CD14-positive monocyte (primary cell): ENCODE results near the gene C12orf43. TPM values are rescaled to one million over a fixed set of nuclear protein-coding genes. Genes with fewer than 3 reads are reported as not detected.

ENCODE experiments used
- DNase-seq, 3 donors: peaks; one replicate each; pipeline ENCODE4 v3.0.0-alpha.2; 2011 to 2022
- H2AFZ ChIP-seq: 2 replicates; pipeline ENCODE4 v1.6.0; 2012; ENCODE audit warnings: mild to moderate bottlenecking, low read depth, low read length, inconsistent platforms; ENCODE audit not compliant: insufficient read depth, poor library complexity, severe bottlenecking
- H3K27ac ChIP-seq, 2 donors: 1 replicate in 1 of 2; 2 replicates in 1 of 2; pipeline ENCODE4 v1.5.1; 2012 to 2013; ENCODE audit warnings: low read length in 2 of 2, control low read depth in 1 of 2, inconsistent platforms in 1 of 2, low read depth in 1 of 2, mild to moderate bottlenecking in 1 of 2
- H3K27me3 ChIP-seq, 2 donors: one replicate each; pipeline versions ENCODE4 v1.6.0 to v1.6.1; 2011 to 2013; ENCODE audit warnings: low read length in 2 of 2; ENCODE audit not compliant: control insufficient read depth in 2 of 2, insufficient read depth in 2 of 2
- H3K36me3 ChIP-seq, 2 donors: replicated peaks in 1 of 2; 1 replicate in 1 of 2; 2 replicates in 1 of 2; pipeline versions ENCODE4 v1.5.1 to v1.6.1; 2012 to 2013; ENCODE audit warnings: low read length in 2 of 2, control low read depth in 1 of 2, inconsistent platforms in 1 of 2, mild to moderate bottlenecking in 1 of 2; ENCODE audit not compliant: insufficient read depth in 2 of 2, control insufficient read depth in 1 of 2
- H3K4me1 ChIP-seq, 2 donors: 1 replicate in 1 of 2; 2 replicates in 1 of 2; pipeline versions ENCODE4 v1.5.1 to v1.6.1; 2012 to 2013; ENCODE audit warnings: low read length in 2 of 2, control low read depth in 1 of 2, inconsistent platforms in 1 of 2, mild to moderate bottlenecking in 1 of 2, moderate library complexity in 1 of 2; ENCODE audit not compliant: insufficient read depth in 2 of 2, control insufficient read depth in 1 of 2
- H3K4me2 ChIP-seq: replicated peaks from 2 replicates; pipeline ENCODE3; 2012; ENCODE audit warnings: low read length, moderate library complexity, mild to moderate bottlenecking; ENCODE audit not compliant: poor library complexity, severe bottlenecking; ENCODE audit errors: extremely low read depth
- H3K4me3 ChIP-seq, 3 experiments: fragments of 200-600 bp in 1 of 3; sonication (generic) in 1 of 3; replicated peaks in 1 of 3; 1 replicate in 2 of 3; 2 replicates in 1 of 3; pipeline ENCODE4 v1.5.1; 2011 to 2013; ENCODE audit warnings: low read length in 3 of 3, mild to moderate bottlenecking in 3 of 3, control low read depth in 2 of 3, low read depth in 2 of 3, inconsistent platforms in 1 of 3, moderate library complexity in 1 of 3
- H3K79me2 ChIP-seq: 2 replicates; pipeline ENCODE4 v1.6.0; 2012; ENCODE audit warnings: mild to moderate bottlenecking, control low read depth, inconsistent platforms, low read length, moderate library complexity; ENCODE audit not compliant: insufficient read depth
- H3K9ac ChIP-seq: 2 replicates; pipeline ENCODE4 v1.6.0; 2017; ENCODE audit warnings: low read length, mild to moderate bottlenecking; ENCODE audit not compliant: insufficient read depth, poor library complexity, severe bottlenecking
- H3K9me3 ChIP-seq, 2 donors: replicated peaks in 1 of 2; 1 replicate in 1 of 2; 2 replicates in 1 of 2; pipeline versions ENCODE4 v1.5.1 to v1.6.1; 2012 to 2013; ENCODE audit warnings: low read length in 2 of 2, control low read depth in 1 of 2; ENCODE audit not compliant: control insufficient read depth in 1 of 2, insufficient read depth in 1 of 2
- H4K20me1 ChIP-seq: 2 replicates; pipeline ENCODE4 v1.6.0; 2012; ENCODE audit warnings: mild to moderate bottlenecking, low read length, control low read depth, moderate library complexity; ENCODE audit not compliant: insufficient read depth
- H3K27ac Mint-ChIP-seq, 7 donors: one replicate each; pipeline ENCODE4 v1.8.0; 2020; ENCODE audit warnings: mild to moderate bottlenecking in 7 of 7, mixed read lengths in 7 of 7, moderate library complexity in 6 of 7, inconsistent platforms in 2 of 7
- H3K27me3 Mint-ChIP-seq, 3 donors: one replicate each; pipeline ENCODE4 v1.8.0; 2021 to 2022; ENCODE audit warnings: low read depth in 3 of 3, mild to moderate bottlenecking in 3 of 3, mixed read lengths in 3 of 3, moderate library complexity in 3 of 3, inconsistent platforms in 1 of 3
- H3K36me3 Mint-ChIP-seq, 2 donors: one replicate each; pipeline ENCODE4 v1.8.0; 2020; ENCODE audit warnings: mixed read lengths in 2 of 2, inconsistent platforms in 1 of 2, mild to moderate bottlenecking in 1 of 2
- H3K4me1 Mint-ChIP-seq: one replicate; pipeline ENCODE4 v1.8.0; 2020; ENCODE audit warnings: mild to moderate bottlenecking, mixed read lengths
- H3K4me3 Mint-ChIP-seq, 2 donors: one replicate each; pipeline ENCODE4 v1.8.0; 2020; ENCODE audit warnings: mild to moderate bottlenecking in 2 of 2, mixed read lengths in 2 of 2, moderate library complexity in 1 of 2
- H3K9me3 Mint-ChIP-seq, 7 donors: one replicate each; pipeline ENCODE4 v1.8.0; 2020 to 2022; ENCODE audit warnings: mixed read lengths in 7 of 7, mild to moderate bottlenecking in 6 of 7, moderate library complexity in 6 of 7, inconsistent platforms in 2 of 7
- WGBS: methylation state at CpG from one replicate; pipeline ENCODE4 v1.1.5; 2013; ENCODE audit warnings: missing lambda C conversion rate; ENCODE audit not compliant: insufficient coverage; 5-methylcytosine and 5-hydroxymethylcytosine counted together
- intact Hi-C, 2 donors: fragments of 100-400 bp; cut with micrococcal nuclease; formaldehyde crosslinking; loops; one replicate each; pipeline versions ENCODE4 v1.15.0 to v1.15.1; 2023
- polyA plus RNA-seq, 3 donors: library from polyadenylated mRNA; depleted of rRNA in 1 of 3; unstranded in 2 of 3; stranded (reverse) in 1 of 3; fragments of 300-500 nt in 2 of 3; fragments of >200 nt in 1 of 3; fragmentation: Illumina TruSeq in 2 of 3; gene quantifications; 1 replicate in 2 of 3; 2 replicates in 1 of 3; pipeline ENCODE4 v1.2.3, GENCODE V29; 2012 to 2021
- TF ChIP-seq, protein P1 (sequence below): fragments of 200-600 bp; IDR thresholded peaks from one replicate; pipeline ENCODE4 v1.8.0; 2022; ENCODE audit warnings: antibody characterized with exemption, mild to moderate bottlenecking

The C12orf43 gene
- polyA plus RNA-seq, 3 donors, result 7.2 to 10.9 (median 9.6) TPM

DNA sequence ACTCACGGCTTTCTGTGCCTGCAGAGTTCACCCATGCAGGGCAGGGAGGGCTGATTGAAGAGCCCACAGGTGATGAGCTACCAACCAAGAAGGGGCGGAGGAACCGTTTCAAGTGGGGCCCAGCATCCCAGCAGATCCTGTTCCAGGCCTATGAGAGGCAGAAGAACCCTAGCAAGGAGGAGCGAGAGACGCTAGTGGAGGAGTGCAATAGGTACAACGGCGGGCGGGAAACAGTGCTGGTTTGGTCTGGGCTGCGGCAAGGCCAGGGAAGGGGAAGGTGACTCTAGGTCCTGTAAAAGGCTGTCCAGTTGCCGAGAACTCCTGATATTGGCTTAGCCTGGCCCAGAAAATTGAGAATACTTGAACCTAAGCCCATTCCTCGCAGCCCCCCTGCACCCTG is 22.8 kb downstream of the C12orf43 start:
- 95% methylated on average over 10 of the region's 11 CpGs for WGBS

DNA sequence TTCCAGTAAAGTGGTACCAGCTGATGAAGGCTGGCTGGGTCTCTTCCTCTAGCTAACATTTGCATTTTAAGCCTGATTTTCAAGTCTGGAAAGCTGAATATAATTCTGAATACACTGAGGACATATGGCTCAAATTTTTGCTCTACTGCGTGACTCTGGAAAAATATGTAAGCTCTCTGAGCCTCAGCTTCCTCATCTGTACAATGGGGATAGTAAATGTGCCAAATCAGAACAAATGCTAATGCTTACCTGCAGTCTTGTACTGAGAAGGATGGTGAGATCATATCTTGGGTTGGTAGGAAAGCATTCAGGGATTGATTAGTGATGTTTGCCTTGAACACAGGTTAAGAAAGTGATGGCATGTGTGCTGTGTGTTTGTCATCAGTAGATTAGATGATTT is 23.3 kb downstream of the C12orf43 start:
- Mint-ChIP-seq H3K4me1 (no peaks in the 10 kb centered on the region), H3K9me3 (peaks cover 0 to 6% (median 0%) of the 10 kb centered on the region in 7 donors), H3K27me3 (peaks cover 5 to 6% (median 6%) of the 10 kb centered on the region in 3 donors), H3K27ac (no peak overlapping the region), H3K36me3 (no peaks in the 10 kb centered on the region), H3K4me3 (no peak overlapping the region)
- no peak overlapping the region for H3K4me2 ChIP-seq
- H3K27me3 ChIP-seq, result no peaks in the 10 kb centered on the region
- H3K9me3 ChIP-seq, result no peaks in the 10 kb centered on the region
- no peak for DNase-seq
- H3K9ac ChIP-seq, result no peak overlapping the region
- no CpG with 5 or more reads among the region's 1 CpG for WGBS
- TF ChIP-seq, protein P1, sequence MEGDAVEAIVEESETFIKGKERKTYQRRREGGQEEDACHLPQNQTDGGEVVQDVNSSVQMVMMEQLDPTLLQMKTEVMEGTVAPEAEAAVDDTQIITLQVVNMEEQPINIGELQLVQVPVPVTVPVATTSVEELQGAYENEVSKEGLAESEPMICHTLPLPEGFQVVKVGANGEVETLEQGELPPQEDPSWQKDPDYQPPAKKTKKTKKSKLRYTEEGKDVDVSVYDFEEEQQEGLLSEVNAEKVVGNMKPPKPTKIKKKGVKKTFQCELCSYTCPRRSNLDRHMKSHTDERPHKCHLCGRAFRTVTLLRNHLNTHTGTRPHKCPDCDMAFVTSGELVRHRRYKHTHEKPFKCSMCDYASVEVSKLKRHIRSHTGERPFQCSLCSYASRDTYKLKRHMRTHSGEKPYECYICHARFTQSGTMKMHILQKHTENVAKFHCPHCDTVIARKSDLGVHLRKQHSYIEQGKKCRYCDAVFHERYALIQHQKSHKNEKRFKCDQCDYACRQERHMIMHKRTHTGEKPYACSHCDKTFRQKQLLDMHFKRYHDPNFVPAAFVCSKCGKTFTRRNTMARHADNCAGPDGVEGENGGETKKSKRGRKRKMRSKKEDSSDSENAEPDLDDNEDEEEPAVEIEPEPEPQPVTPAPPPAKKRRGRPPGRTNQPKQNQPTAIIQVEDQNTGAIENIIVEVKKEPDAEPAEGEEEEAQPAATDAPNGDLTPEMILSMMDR, result no peak
- no peak overlapping the region for H3K27ac ChIP-seq
- H3K79me2 ChIP-seq, result no peaks in the 10 kb centered on the region
- no peaks in the 10 kb centered on the region for H3K4me1 ChIP-seq
- H3K36me3 ChIP-seq, result no peaks in the 10 kb centered on the region
- H2AFZ ChIP-seq, result no peak overlapping the region
- H4K20me1 ChIP-seq, result no peaks in the 10 kb centered on the region
- intact Hi-C loops, result no loop called here
- no peak overlapping the region for H3K4me3 ChIP-seq

More for the DNA sequence above, 22.8 kb downstream of the C12orf43 start:
- Histone ChIP-seq H3K4me1 (no peaks in the 10 kb centered on the region), H3K27me3 (no peaks in the 10 kb centered on the region), H3K9me3 (no peaks in the 10 kb centered on the region), H4K20me1 (no peaks in the 10 kb centered on the region), H3K4me3 (no peak overlapping the region), H3K27ac (no peak overlapping the region), H2AFZ (no peak overlapping the region), H3K36me3 (no peaks in the 10 kb centered on the region), H3K79me2 (no peaks in the 10 kb centered on the region), H3K4me2 (no peak overlapping the region), H3K9ac (no peak overlapping the region)
- DNase-seq, result no peak
- H3K27me3 Mint-ChIP-seq, result peaks cover 5 to 6% (median 6%) of the 10 kb centered on the region in 3 donors
- H3K4me1 Mint-ChIP-seq, result no peaks in the 10 kb centered on the region
- intact Hi-C loops, result no loop called here
- no peaks in the 10 kb centered on the region for H3K36me3 Mint-ChIP-seq
- H3K4me3 Mint-ChIP-seq, result no peak overlapping the region
- H3K27ac Mint-ChIP-seq, result peak overlapping the region in 1 of 7 donors; percentile 17
- TF ChIP-seq, protein P1, result no peak
- H3K9me3 Mint-ChIP-seq, result peaks cover 0 to 6% (median 0%) of the 10 kb centered on the region in 7 donors
